Liver (tissue), 9 donors: ENCODE results near the gene GLIPR1L2. TPM values are rescaled to one million over a fixed set of nuclear protein-coding genes. Genes with fewer than 3 reads are reported as not detected.

Source experiments
- DNase-seq: peaks from one replicate; pipeline ENCODE4 v3.0.0-alpha.2; 2017; ENCODE audit warnings: low spot score
- H3K27ac ChIP-seq, 2 donors: one replicate each; pipeline ENCODE4 v1.7.0; 2013; ENCODE audit warnings: inconsistent platforms in 2 of 2, low read length in 2 of 2, control low read depth in 1 of 2, low read depth in 1 of 2, mild to moderate bottlenecking in 1 of 2
- H3K27me3 ChIP-seq, 4 donors: one replicate each; pipeline versions ENCODE4 v1.6.1 to v1.7.0; 2013; ENCODE audit warnings: low read length in 3 of 4, inconsistent platforms in 1 of 4, mild to moderate bottlenecking in 1 of 4, moderate library complexity in 1 of 4; ENCODE audit not compliant: control insufficient read depth in 4 of 4, insufficient read depth in 4 of 4
- H3K36me3 ChIP-seq, 4 donors: one replicate each; pipeline versions ENCODE4 v1.6.1 to v1.7.0; 2013; ENCODE audit warnings: low read length in 3 of 4, mild to moderate bottlenecking in 3 of 4, low read depth in 1 of 4, moderate library complexity in 1 of 4; ENCODE audit not compliant: control insufficient read depth in 4 of 4, insufficient read depth in 3 of 4
- H3K4me1 ChIP-seq, 4 donors: one replicate each; pipeline versions ENCODE4 v1.6.1 to v1.7.0; 2013; ENCODE audit warnings: low read length in 3 of 4, mild to moderate bottlenecking in 3 of 4, moderate library complexity in 1 of 4; ENCODE audit not compliant: control insufficient read depth in 4 of 4, insufficient read depth in 4 of 4
- H3K4me3 ChIP-seq, 3 donors: one replicate each; pipeline versions ENCODE4 v1.6.1 to v1.7.0; 2013; ENCODE audit warnings: low read length in 3 of 3, control low read depth in 1 of 3, low read depth in 1 of 3, mild to moderate bottlenecking in 1 of 3
- H3K9ac ChIP-seq, 2 donors: one replicate each; pipeline ENCODE4 v1.7.0; 2013; ENCODE audit warnings: low read length in 2 of 2, mild to moderate bottlenecking in 2 of 2, moderate library complexity in 2 of 2, control low read depth in 1 of 2, low read depth in 1 of 2
- H3K9me3 ChIP-seq, 4 donors: one replicate each; pipeline versions ENCODE4 v1.6.1 to v1.7.0; 2013; ENCODE audit warnings: low read length in 3 of 4; ENCODE audit not compliant: control insufficient read depth in 4 of 4
- EGR1 ChIP-seq, 2 donors: IDR thresholded peaks; 2 replicates each; pipeline ENCODE4 v1.6.1; 2016 to 2018; ENCODE audit warnings: antibody characterized with exemption in 2 of 2, low read depth in 2 of 2
- FOXA1 ChIP-seq: IDR thresholded peaks from 2 replicates; pipeline ENCODE4 v1.6.1; 2016; ENCODE audit warnings: antibody characterized with exemption
- FOXA2 ChIP-seq: IDR thresholded peaks from 2 replicates; pipeline ENCODE4 v1.6.1; 2016; ENCODE audit warnings: antibody characterized with exemption
- GABPA ChIP-seq, 2 donors: IDR thresholded peaks in 1 of 2; conservative IDR thresholded peaks in 1 of 2; 2 replicates each; pipeline ENCODE4 v1.6.1; 2016; ENCODE audit warnings: antibody characterized with exemption in 2 of 2, mild to moderate bottlenecking in 1 of 2, moderate library complexity in 1 of 2
- HNF4A ChIP-seq, 2 donors: conservative IDR thresholded peaks; 2 replicates each; pipeline ENCODE4 v1.6.1; 2016; ENCODE audit warnings: antibody characterized with exemption in 2 of 2, mild to moderate bottlenecking in 2 of 2
- HNF4G ChIP-seq: IDR thresholded peaks from 2 replicates; pipeline ENCODE4 v1.6.1; 2016; ENCODE audit warnings: antibody characterized with exemption
- JUND ChIP-seq, 2 donors: IDR thresholded peaks; 2 replicates each; pipeline ENCODE4 v1.6.1; 2016; ENCODE audit warnings: antibody characterized with exemption in 2 of 2
- MAX ChIP-seq: IDR thresholded peaks from 2 replicates; pipeline ENCODE4 v1.6.1; 2016; ENCODE audit warnings: antibody characterized with exemption
- RAD21 ChIP-seq, 2 donors: IDR thresholded peaks; 2 replicates each; pipeline ENCODE4 v1.6.1; 2016; ENCODE audit warnings: antibody characterized with exemption in 2 of 2, mild to moderate bottlenecking in 2 of 2
- RXRA ChIP-seq, 2 donors: IDR thresholded peaks; 2 replicates each; pipeline ENCODE4 v1.6.1; 2017 to 2018; ENCODE audit warnings: antibody characterized with exemption in 2 of 2, mild to moderate bottlenecking in 1 of 2
- SP1 ChIP-seq: IDR thresholded peaks from 2 replicates; pipeline ENCODE4 v1.6.1; 2018; ENCODE audit warnings: antibody characterized with exemption, mild to moderate bottlenecking
- TAF1 ChIP-seq: conservative IDR thresholded peaks from 2 replicates; pipeline ENCODE4 v1.6.1; 2016; ENCODE audit warnings: antibody characterized with exemption, mild to moderate bottlenecking
- YY1 ChIP-seq: IDR thresholded peaks from 2 replicates; pipeline ENCODE4 v1.6.1; 2016; ENCODE audit warnings: antibody characterized with exemption, mild to moderate bottlenecking
- ZBTB33 ChIP-seq: IDR thresholded peaks from 2 replicates; pipeline ENCODE4 v1.6.1; 2016; ENCODE audit warnings: antibody characterized with exemption
- WGBS: extraction: QIAGEN DNeasy Blood & Tissue Kit; methylation state at CpG from one replicate; pipeline ENCODE4 v1.1.7; 2013; 5-methylcytosine and 5-hydroxymethylcytosine counted together
- polyA plus RNA-seq, 2 donors: library from polyadenylated mRNA; stranded (reverse) in 1 of 2; unstranded in 1 of 2; fragments of 200-250 nt in 1 of 2; fragments of >200 nt in 1 of 2; fragmentation: Nextera tagmentation in 1 of 2; extraction: Ambion mirVana in 1 of 2; gene quantifications; one replicate each; pipeline versions ENCODE4 v1.2.1 to v1.2.3, GENCODE V29; 2013 to 2015
- total RNA-seq, 2 donors: library from RNA; depleted of rRNA; stranded (reverse); fragments of >200 nt; gene quantifications; one replicate each; pipeline ENCODE4 v1.2.3, GENCODE V29; 2014
- TF ChIP-seq, protein P1 (sequence below): fragments of 150-350 bp; IDR thresholded peaks from 2 replicates; pipeline ENCODE4 v1.5.1; 2017; ENCODE audit warnings: improper control_type of control experiment, low read depth, low read length; ENCODE audit not compliant: missing input control
- TF ChIP-seq, protein P2 (sequence below): IDR thresholded peaks from 2 replicates; pipeline ENCODE4 v1.6.1; 2016; ENCODE audit warnings: antibody characterized with exemption, mild to moderate bottlenecking
- TF ChIP-seq, protein P3 (sequence below): IDR thresholded peaks from 2 replicates; pipeline ENCODE4 v1.6.1; 2016; ENCODE audit warnings: antibody characterized with exemption
- donor health status: healthy.
- donor health status: healthy.
- donor health status: healthy.
- donor health status: healthy.
- donor health status: healthy.

GLIPR1L2 gene
- total and polyA plus RNA-seq, 4 donors = 0.05 to 0.38 (median 0.26) TPM

DNA sequence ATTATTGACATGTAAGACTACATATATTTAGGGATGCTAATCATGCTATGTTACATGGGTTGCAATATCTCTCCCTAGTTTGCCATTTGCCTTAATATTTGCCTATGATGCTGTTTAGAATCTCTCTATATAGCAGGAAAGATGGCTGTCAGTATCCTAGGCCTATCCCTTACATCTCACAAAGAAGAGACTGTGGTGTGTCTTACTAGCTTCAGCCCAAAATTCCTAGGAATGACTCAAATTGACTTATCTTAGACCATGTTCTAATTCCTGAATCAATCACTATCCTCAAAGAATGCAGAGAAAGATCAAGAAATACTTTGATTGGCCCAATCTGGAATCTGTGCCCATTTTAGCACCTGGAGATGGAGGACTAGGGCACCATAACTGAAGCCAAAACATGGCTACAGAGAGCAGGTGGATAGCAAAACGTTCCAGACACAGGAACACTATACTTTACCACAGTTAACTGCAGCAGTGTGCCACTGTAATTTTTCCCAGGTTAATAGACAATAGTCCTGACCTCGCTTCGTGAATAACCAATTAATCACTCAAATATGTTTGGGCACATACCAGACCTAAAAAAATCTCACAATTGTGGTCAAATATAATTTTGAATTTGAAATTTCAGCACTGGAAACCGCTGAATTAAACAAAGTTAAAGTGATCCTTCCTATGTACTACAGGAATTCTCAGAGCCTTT is 57.0 kb downstream of the GLIPR1L2 start (continued):
- TF ChIP-seq, protein P1, sequence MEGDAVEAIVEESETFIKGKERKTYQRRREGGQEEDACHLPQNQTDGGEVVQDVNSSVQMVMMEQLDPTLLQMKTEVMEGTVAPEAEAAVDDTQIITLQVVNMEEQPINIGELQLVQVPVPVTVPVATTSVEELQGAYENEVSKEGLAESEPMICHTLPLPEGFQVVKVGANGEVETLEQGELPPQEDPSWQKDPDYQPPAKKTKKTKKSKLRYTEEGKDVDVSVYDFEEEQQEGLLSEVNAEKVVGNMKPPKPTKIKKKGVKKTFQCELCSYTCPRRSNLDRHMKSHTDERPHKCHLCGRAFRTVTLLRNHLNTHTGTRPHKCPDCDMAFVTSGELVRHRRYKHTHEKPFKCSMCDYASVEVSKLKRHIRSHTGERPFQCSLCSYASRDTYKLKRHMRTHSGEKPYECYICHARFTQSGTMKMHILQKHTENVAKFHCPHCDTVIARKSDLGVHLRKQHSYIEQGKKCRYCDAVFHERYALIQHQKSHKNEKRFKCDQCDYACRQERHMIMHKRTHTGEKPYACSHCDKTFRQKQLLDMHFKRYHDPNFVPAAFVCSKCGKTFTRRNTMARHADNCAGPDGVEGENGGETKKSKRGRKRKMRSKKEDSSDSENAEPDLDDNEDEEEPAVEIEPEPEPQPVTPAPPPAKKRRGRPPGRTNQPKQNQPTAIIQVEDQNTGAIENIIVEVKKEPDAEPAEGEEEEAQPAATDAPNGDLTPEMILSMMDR = no peak

DNA sequence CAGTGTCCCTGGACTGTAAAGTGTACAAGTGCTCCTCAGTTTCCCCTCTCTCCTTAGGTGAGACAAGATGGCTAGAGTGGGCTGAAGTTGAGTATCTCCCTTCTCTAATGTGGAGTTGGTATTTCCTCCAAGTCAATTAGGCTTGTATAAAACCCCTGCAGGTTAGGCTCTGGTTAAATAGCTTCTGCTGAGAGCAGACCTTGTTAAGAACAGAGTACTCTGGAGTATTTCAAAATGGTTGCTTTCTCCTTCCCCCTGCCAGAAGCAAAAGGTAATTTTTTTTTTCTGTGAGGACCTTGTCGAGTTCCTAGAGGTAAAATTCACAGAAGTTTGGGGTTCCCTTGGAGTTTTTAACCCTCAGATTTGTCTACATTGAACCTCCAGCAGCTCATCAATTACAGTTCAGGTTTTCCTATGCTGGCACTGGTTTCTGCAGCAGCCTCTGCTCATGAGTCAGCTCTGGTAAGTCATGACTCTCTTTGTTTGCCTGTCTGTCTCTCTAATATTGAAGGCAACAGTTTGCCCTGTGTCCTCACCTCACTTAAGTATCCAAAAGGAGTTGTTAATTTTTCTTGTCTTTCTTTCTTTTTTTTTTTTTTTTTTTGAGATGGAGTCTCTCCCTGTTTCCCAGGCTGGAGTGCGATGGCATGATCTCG is 61.9 kb downstream of the GLIPR1L2 start:
- H3K27ac ChIP-seq = no peak overlapping the region
- no peaks in the 10 kb centered on the region for H3K9me3 ChIP-seq
- no peak for TF ChIP-seq RXRA (IDR thresholded peaks at IDR 0.05)
- no peaks in the 10 kb centered on the region for H3K27me3 ChIP-seq
- H3K4me1 ChIP-seq = no peaks in the 10 kb centered on the region
- no peaks in the 10 kb centered on the region for H3K36me3 ChIP-seq
- H3K9ac ChIP-seq = no peak overlapping the region
- H3K4me3 ChIP-seq = no peak overlapping the region
- 73% methylated on average over 3 of the region's 3 CpGs for WGBS
- DNase-seq = no peak

DNA sequence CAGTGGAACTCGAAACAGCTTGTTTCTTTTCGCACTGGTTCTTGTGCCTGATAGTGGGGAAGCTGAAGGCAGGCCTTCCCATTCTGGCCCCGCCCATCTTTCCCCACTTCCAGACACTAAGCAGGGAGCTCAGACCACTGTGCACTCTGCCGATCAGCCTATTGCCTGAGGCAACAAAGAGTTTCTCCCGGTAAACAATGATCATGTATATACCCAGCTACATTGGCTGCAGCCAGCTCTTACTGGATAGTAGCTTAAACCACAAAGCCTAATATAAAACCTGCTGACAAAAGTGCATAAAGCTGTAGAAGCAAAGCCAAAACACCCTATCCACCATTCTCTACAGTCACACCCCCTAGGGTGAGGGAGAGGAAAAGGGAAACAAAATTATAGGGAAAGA is 65.0 kb downstream of the GLIPR1L2 start:
- Histone ChIP-seq H3K27me3 (peaks cover 0 to 2% (median 0%) of the 10 kb centered on the region in 4 donors), H3K9me3 (no peaks in the 10 kb centered on the region), H3K4me1 (no peaks in the 10 kb centered on the region), H3K36me3 (no peaks in the 10 kb centered on the region), H3K4me3 (no peak overlapping the region), H3K9ac (no peak overlapping the region), H3K27ac (no peak overlapping the region)
- no peak for TF ChIP-seq YY1
- TF ChIP-seq JUND (IDR thresholded peaks at IDR 0.05) = no peak
- no peak for TF ChIP-seq TAF1
- no peak for TF ChIP-seq MAX
- TF ChIP-seq, protein P2, sequence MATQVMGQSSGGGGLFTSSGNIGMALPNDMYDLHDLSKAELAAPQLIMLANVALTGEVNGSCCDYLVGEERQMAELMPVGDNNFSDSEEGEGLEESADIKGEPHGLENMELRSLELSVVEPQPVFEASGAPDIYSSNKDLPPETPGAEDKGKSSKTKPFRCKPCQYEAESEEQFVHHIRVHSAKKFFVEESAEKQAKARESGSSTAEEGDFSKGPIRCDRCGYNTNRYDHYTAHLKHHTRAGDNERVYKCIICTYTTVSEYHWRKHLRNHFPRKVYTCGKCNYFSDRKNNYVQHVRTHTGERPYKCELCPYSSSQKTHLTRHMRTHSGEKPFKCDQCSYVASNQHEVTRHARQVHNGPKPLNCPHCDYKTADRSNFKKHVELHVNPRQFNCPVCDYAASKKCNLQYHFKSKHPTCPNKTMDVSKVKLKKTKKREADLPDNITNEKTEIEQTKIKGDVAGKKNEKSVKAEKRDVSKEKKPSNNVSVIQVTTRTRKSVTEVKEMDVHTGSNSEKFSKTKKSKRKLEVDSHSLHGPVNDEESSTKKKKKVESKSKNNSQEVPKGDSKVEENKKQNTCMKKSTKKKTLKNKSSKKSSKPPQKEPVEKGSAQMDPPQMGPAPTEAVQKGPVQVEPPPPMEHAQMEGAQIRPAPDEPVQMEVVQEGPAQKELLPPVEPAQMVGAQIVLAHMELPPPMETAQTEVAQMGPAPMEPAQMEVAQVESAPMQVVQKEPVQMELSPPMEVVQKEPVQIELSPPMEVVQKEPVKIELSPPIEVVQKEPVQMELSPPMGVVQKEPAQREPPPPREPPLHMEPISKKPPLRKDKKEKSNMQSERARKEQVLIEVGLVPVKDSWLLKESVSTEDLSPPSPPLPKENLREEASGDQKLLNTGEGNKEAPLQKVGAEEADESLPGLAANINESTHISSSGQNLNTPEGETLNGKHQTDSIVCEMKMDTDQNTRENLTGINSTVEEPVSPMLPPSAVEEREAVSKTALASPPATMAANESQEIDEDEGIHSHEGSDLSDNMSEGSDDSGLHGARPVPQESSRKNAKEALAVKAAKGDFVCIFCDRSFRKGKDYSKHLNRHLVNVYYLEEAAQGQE = no peak
- TF ChIP-seq EGR1 (IDR thresholded peaks at IDR 0.05; ENCODE audit: low read depth in 2 of 2) = no peak
- no peak for TF ChIP-seq HNF4G
- TF ChIP-seq HNF4A (conservative IDR thresholded peaks at IDR 0.05) = no peak
- no peak for TF ChIP-seq FOXA2
- TF ChIP-seq, protein P1 = no peak
- TF ChIP-seq ZBTB33 = no peak
- no peak for TF ChIP-seq RAD21 (IDR thresholded peaks at IDR 0.05)
- TF ChIP-seq GABPA (IDR thresholded peaks at IDR 0.05 in 1 of 2, conservative IDR thresholded peaks at IDR 0.05 in 1 of 2) = no peak
- TF ChIP-seq FOXA1 = no peak
- TF ChIP-seq, protein P3, sequence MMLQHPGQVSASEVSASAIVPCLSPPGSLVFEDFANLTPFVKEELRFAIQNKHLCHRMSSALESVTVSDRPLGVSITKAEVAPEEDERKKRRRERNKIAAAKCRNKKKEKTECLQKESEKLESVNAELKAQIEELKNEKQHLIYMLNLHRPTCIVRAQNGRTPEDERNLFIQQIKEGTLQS = no peak
- TF ChIP-seq SP1 = no peak
- TF ChIP-seq RXRA (IDR thresholded peaks at IDR 0.05) = no peak
- DNase-seq = no peak
- WGBS = 77% methylated on average over 5 of the region's 5 CpGs
